Epidermal melanocyte (primary cell): ENCODE results near the gene TMEM94.
"Not testable (repeated sequence)": the region's sequence is repeated elsewhere in the genome, so short reads cannot be mapped to it uniquely, and the experiment has no call there.

Experiments used
- DNase-seq: peaks from one replicate; pipeline ENCODE4 v3.0.0; 2011; ENCODE audit warnings: low spot score; ENCODE audit not compliant: insufficient read length

Gene TMEM94

GRCh38 chr17:75476752-75477489 lies 20.5 kb downstream of the TMEM94 start:
- no peak for DNase-seq

- DNase-seq = not testable (repeated sequence)
Measured at GRCh38 chr17:75477490-75477862, 21.0 kb downstream of the TMEM94 start.

- no peak for DNase-seq
Measured at GRCh38 chr17:75478508-75478907, 22.1 kb downstream of the TMEM94 start.

- DNase-seq = no peak
Measured at GRCh38 chr17:75480281-75480680, 23.8 kb downstream of the TMEM94 start.

- DNase-seq = no peak
Measured at GRCh38 chr17:75481194-75482068, 25.0 kb downstream of the TMEM94 start.

- DNase-seq = no peak
Measured at GRCh38 chr17:75482098-75482942, 25.9 kb downstream of the TMEM94 start.

GRCh38 chr17:75485688-75486087 lies 29.3 kb downstream of the TMEM94 start:
- no peak for DNase-seq

GRCh38 chr17:75486151-75486550 lies 29.7 kb downstream of the TMEM94 start:
- DNase-seq = no peak

GRCh38 chr17:75486951-75487350 lies 30.5 kb downstream of the TMEM94 start:
- no peak for DNase-seq

GRCh38 chr17:75487351-75488070 lies 31.1 kb downstream of the TMEM94 start:
- no peak for DNase-seq

GRCh38 chr17:75488693-75489510 lies 32.5 kb downstream of the TMEM94 start:
- no peak for DNase-seq

- no peak for DNase-seq
Measured at GRCh38 chr17:75489511-75489955, 33.1 kb downstream of the TMEM94 start.

GRCh38 chr17:75490173-75490743 lies 33.8 kb downstream of the TMEM94 start:
- DNase-seq = no peak

GRCh38 chr17:75490953-75491649 lies 34.7 kb downstream of the TMEM94 start:
- DNase-seq = no peak

- DNase-seq = no peak
Measured at GRCh38 chr17:75491680-75492079, 35.2 kb downstream of the TMEM94 start.

GRCh38 chr17:75492555-75493168 lies 36.2 kb downstream of the TMEM94 start:
- no peak for DNase-seq

- DNase-seq = no peak
Measured at GRCh38 chr17:75493476-75494129, 37.2 kb downstream of the TMEM94 start.

- DNase-seq = no peak
Measured at GRCh38 chr17:75494326-75494877, 38.0 kb downstream of the TMEM94 start.
